ENCODE results near the gene SGCD.

SGCD gene

DNA sequence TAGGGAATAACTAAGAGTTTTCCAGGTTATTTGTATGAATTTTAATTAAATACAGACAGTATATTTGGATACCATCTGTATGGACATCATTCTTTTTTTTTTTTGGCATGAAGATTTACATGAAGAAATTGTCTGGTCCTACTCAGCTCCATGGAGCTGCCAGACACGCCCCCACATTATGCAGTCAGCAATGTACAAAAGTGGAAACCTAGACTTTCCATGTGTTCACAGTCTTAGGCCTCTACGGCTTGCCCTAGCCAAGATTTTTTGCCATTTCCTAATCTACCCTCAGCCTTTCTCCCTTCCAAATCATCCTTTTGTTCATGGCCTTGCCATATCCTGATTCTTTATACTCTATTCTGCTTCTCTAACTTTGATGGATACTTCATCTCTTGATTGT, 207.1 kb downstream of the SGCD start:
- intact Hi-C loops (cut with DNase I): no loop called here
- peak in 3 of 10 donors; percentile 7 to 71 (median 17) for DNase-seq

DNA sequence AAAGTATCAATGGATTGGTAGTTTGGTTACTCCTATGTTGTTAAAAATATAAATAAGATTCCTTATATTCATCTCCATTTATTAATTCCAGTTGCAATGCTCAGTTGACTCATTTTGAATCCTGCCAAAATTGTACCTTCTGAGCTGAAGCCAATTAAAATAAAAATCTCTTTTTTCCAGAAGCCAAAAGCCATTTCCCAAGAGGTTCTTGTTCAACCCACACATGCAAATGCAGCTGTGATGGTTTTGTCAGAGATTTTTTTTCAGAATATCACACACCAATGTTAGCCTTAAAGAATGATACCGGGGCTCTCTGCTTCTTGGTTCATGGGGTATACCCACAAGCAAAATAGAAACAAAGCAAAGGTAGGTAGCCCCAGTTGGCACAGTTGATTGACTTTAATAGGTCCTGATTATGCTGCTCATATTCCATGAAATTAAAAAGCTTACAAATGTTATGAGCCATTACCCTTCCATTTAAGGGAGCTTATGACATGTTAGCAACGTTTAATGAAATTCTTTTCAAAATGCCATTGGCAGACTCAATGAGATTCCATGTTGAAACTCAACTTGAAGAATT, 208.0 kb downstream of the SGCD start:
- no peak for DNase-seq
- intact Hi-C loops (cut with DNase I): no loop called here

DNA sequence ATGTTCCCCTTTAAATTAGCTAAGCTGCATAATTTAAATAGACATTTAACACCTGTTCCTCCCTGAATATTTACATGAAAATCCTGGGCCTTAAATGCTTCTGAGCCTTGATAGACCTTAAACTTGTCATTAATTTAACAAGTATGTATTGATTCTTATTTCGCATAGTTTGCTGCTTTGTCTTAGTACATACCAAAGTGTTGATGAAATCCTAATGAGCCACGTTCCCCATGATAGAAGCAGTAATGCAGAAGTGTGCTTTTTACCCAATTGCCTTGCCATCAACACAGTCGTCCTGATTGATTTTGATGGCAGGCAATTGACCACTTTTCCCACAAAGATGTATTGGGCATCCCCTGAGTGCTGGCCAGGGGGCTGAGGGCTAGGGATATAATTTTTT, 213.5 kb downstream of the SGCD start:
- intact Hi-C loops (cut with DNase I): no loop called here

DNA sequence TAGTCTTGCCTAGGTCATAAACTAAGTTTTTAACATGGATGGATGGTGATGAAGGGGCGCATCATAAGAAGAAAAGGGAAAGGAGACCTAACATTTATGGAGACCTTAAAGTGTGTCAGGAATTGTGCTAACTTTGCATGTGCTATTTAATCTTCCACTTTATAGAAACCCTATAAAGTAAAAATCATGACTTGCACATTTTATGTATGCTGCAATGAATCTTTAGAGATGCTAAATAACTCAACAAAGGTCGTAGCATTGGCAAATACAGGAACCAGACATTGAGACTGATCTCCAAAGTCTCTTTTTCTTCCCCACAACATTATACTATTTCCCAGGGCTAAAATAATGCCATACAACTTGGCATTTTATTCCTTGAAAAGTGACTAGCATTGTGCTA, 214.6 kb downstream of the SGCD start:
- DNase-seq: no peak
- intact Hi-C loops (cut with DNase I): no loop called here

More for the DNA sequence above, 213.5 kb downstream of the SGCD start:
- no peak for DNase-seq

DNA sequence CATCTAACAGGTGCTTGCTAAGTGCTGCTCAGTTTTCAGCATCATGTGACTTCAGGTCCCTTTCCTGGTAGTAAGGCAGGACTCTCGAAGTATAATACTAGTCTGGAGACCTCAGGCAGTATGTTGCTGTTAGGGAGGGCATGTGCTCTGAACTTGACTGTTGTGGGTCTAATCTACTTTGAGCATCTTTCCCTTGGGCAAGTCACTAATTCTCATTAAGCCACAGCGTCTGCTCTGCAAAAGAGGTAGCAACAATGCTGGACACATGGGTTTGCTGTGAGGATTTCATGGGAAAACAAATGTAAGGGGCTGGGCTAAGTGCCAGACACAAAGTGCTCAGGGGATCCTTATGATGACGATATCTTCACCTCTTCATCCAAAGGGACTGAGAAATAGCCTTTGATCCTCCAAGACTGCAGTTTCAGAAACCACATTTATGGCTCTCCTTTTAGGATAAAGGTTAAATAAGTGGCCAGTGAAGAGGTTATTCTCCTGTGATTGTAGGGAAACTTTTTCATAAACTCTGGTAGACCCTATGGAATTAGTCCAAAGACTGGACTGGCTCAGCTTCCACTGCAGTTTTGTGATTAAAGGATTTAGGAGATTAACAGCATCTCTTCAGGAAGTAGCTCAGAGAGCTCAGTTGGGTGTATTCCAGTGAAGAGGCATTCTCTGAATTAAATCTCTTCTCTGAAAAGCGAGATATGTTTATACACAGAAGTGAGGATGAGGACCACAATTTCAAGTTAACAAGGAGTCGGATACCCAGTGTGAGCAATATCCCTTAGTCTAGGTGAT, 216.6 kb downstream of the SGCD start:
- intact Hi-C loops (cut with DNase I): no loop called here
- DNase-seq: no peak

DNA sequence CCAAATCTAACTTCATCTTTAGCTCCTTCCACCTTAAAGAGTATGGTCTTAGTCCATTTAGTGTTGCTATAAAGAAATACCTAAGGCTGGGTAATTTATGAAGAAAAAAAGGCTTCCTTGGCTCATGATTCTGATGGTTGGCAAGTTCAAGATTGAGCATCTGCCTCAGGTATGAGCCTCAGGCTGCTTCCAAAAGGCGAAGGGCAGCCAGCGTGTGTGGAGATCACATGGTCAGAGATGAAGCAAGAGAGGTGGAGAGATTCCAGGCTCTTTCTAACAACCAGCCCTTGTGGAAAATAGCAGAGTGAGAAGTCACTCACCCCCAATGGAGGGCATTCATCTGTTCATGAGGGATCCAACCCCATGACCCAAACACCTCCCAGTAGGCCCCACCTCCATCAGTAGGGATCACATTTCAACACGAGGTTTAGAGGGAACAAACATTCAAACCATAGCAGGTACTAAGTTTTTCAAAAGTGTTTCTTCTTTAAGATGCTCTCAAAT, 225.9 kb downstream of the SGCD start:
- intact Hi-C loops (cut with DNase I): no loop called here
- no peak for DNase-seq

DNA sequence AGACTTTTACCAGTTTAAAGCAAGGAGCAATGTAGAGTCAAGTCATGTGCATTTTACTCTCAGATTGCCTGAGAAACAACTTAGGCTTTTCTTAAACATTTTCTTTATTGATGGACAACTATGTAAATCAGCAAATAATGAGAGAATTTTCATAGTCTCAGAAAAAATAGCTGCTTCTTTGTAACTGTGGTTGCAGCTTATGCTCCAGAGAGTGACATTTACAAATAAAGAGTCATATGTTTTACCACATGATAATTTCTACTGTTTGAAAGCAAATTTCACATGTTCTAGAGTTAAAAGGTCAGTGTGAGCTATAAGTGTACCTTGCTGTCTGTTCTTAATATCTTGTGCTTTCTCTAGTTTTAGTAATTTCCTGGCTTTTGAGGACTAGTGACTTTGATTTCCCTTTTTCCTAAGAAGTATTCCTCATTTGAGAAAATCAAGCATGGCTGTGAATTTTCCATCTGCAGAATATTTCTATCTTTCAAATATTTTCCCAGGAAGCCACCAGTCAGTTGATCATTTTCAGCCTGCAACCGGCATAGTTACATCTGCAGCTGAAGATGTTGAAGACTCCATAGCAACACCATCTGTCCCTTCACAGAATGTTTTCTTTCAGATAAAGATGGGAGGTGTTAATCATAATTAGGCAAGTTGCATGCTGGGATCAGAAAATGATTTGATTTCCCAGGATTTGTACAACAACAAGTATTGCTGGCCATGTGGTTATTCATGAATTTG, 229.9 kb downstream of the SGCD start:
- DNase-seq: no peak
- intact Hi-C loops (cut with DNase I): no loop called here

DNA sequence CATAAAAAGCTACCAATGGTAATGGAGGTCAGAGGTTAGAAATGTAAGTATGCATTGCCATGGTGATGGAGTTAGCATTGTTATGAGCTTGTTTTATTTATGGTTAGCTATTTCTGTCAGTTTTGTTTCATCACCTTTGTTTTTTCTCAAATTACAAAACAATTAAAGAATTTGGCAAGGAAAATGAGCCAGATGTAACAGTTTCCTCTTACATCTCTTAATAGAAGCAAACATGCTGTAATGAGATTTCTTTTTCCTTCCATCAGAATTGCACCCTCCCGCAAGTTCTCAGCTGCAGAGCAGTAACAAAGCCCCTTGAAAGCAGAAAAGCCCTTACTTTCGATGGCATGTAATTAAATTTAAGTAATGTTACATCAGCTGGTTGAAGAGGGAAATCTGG, 233.0 kb downstream of the SGCD start:
- intact Hi-C loops (cut with DNase I): no loop called here
- DNase-seq: no peak

DNA sequence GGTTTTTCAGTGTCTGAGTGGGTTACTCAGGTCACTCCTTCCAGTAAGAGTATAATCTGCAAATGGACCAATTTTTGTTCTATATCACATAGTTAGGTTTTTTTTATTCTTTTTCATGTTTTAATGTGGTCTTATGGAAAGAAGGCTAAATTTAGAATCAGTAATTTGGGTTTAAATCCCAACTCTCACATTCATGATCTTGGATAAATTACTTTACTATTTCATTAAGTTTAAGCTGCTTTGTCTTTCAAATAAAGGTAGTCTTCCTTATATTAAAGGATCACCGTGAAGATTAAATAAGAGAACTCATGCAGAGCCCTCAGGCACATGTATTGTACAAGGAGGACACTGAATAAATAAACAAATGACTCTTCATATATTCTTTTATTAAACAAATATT, 234.7 kb downstream of the SGCD start:
- intact Hi-C loops (cut with DNase I): no loop called here
- DNase-seq: no peak

DNA sequence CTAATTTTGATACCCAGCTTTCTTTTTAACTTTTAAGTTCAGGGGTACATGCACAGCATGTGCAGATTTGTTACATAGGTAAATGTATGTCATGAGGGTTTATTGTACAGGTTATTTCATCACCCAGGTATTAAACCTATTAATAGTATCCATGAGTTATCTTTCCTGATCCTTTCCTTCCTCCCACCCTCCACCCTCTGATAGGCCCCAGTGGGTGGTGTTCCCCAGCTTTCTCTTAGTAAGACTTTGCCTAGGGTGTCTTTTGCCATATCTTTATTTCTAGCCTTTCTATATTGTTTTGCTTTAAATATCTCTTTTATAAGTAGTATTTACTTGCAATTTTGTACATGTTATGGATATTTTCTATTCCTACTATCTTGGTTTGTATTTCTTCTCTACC, 243.7 kb downstream of the SGCD start:
- intact Hi-C loops (cut with DNase I): no loop called here
- no peak for DNase-seq

DNA sequence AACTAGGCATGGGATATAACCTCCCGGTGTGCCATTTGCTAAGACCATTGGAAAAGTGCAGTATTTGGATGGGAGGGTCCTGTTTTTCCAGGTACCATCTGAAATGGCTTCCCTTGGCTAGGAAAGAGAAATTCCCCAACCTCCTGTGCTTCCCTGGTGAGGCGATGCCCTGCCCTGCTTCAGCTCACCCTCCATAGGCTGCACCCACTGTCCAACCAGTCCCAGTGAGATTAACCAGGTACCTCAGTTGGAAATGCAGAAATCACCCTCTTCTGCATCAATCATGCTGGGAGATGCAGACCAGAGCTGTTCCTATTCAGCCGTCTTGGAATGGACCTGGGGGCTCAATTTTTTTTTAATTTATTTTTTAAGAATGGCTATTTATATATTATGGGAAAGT, 254.8 kb downstream of the SGCD start:
- intact Hi-C loops (cut with DNase I): no loop called here
- DNase-seq: no peak

DNA sequence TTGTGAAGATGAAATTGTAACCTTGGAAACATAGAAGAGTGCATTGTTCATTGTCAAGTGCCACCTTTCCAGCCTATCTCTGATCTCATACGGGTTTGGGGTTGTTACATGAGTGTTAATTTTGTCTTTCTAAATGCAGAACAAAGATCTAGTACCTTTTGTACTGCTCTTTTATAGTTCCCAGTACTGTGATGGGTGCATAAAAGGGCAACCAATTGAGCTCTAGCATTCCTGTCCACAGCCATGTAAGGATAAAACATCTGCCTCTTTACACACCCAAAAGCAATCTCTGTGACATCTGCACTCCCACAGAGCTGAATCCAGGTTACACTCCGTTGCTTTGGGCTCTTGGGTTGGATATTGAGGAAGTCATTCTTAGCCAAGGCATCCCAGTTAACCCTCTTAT, 255.2 kb downstream of the SGCD start:
- intact Hi-C loops (cut with DNase I): no loop called here
- DNase-seq: no peak

DNA sequence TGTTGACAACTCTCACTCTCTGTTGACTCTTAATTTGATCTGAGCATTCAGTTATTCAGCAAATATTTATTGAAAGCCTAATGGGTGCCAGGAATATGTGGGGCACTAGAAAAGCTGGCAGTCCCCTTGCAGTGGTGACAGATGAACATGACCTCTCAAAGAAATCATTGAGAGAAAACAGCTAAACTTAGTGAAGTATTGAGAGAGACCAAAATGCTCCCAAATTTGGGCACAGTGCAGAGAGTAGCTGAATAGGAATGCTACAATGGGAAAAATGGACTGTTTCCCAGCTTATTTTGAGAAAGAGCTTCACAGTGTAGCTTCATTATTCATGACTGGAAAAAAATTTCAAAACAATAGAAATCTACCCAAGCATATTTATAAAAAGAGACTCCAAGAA, 257.9 kb downstream of the SGCD start:
- DNase-seq: no peak
- intact Hi-C loops (cut with DNase I): no loop called here

DNA sequence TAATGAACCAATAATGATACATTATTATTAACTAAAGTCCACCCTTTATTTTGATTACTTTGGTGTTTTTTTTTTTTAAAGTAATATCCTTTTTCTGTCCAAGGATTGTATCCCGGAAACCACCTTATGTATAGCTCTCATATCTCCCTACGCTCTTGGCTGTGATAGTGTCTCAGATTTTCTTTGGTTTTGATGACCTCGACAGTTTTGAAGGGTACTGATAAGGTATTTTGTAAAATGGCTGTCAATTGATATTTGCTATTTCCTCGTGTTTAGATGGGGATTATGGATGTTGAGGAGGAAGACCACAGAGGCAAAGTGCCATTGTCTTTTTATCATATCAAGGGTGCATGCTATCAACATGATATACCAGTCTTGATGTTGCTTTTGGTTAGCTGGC, 259.0 kb downstream of the SGCD start:
- no peak for DNase-seq
- intact Hi-C loops (cut with DNase I): no loop called here

DNA sequence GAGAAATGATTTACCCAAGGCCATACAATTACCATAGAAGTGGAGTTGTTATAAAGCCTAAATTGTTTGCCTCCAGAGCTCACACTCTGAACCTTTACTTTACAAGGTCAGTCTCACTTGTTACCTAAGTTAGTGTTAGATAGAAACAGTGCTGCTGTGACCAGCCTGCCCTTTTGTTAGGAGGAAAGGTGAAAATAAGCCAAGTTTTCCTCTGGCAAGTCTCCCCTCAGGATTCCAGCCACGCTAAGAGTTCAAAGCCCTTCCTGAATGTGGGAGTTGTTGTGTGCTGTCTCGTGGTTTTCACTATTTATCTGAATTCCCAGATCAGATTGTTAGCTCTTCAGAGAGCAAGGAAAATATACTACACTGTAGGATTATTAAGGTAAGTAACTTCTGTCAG, 260.0 kb downstream of the SGCD start:
- intact Hi-C loops (cut with DNase I): no loop called here

DNA sequence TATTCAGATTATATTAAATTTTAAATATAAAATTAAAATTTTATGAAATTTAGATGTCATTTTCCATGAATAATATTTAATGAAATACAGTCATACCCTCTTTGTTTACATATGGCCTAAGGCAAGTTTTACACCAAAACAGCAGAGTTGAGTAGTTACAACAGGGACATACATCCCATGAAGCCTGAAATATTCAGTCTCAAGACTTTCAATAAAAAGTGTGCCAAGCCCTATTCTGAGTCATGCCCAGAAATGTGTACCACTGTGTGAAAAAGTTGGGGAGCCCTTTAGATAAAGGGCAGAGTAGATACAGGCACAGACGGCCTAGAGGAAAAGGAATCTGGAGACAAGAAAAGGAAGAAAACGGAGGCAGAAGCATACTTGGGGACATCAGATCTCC, 261.3 kb downstream of the SGCD start:
- intact Hi-C loops (cut with DNase I): no loop called here

More for the DNA sequence above, 260.0 kb downstream of the SGCD start:
- no peak for DNase-seq

DNA sequence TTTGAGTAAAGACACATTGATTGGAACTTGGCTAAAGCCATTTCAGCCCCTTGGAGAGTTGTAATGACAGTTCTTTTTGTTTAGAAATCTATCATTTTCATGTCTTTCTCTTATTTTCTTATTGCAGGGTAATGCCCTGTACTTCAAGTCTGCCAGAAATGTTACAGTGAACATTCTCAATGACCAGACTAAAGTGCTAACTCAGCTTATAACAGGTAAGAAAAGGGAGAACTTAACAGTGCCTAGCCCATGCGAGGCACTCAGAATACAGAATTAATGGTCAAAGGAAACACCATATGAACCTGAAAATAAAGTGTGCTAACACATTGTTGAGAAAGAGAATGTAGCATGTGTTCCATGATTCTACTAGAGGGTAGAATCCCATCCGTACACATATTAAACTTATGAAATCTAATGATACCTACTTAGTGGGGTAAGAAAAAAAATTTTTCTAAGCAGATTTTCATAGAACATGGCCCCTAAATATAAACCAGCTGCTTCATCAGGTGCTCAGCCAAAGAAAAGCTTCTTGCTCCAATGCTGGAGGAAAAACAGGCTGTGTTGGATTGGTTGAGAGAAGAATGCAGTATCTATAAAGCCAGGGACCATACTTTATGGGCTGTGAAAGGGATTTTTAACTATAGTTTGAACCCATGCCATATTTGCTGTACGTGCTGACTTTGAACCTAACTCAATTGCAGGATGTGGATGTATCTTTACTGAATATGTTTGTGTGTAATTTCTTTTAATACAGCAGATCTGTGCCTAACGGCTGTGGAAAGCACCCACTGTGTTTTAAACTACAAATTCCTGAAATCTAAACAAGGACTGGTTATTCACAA, 262.4 kb downstream of the SGCD start:
- intact Hi-C loops (cut with DNase I): no loop called here
- DNase-seq: no peak

More for the DNA sequence above, 261.3 kb downstream of the SGCD start:
- DNase-seq: no peak

DNA sequence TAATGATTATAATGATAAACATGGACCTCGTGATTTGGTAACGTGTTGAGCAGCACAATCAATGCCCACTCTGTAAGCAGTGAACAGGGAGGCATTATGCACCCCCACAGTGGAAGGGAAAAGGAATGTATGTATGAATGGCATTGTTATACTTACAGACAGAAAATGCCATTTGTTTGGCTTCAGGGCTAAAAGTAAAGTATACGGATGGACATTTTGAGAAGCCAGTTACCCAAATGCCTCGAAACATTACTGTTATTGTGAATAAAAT, 262.9 kb downstream of the SGCD start:
- intact Hi-C loops (cut with DNase I): loop anchor here (10.0 kb wide), 2 partner anchors 95 to 265 kb away; partner anchors contain the start of gene SGCD
- DNase-seq: peak in 4 of 10 donors; percentile 15 to 72 (median 46)

DNA sequence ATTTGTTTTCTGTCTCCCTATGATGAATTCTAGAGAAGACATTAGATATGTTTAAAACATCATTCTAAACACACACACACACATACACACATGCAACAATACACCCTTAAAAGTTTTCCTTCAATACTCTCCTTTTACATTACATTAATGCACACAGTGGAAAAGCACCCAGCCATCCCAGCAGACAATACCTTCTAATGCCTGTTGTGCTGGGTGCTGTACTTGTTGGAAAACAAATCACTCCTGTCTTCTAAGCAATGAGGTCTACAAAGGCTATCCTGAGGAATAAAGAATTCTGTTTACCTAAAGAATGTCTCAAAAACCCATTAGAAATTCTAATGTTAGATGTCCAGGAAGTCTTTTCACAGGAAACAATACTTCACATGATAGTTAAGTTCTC, 264.0 kb downstream of the SGCD start:
- intact Hi-C loops (cut with DNase I): loop anchor here (10.0 kb wide), 2 partner anchors 96 to 266 kb away; partner anchors contain the start of gene SGCD
- DNase-seq: no peak

DNA sequence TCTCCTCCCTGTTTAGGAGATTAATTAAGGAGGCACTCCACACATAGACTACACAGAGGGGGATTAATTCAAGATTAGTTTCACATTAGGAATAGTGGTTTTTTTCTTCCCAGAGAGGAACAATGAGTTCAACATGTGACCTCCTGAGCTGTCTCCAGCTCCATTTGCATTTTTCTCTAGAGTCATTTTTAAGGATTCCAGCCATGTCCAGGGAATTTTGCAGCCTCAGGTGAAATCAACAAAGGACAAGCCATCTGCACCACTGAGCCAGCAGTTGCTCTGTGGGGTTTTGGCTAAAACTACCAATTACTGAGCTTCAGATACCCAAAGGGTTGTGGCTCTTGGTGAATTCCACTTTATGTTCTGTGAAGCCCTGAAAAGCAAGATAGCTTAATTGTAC, 264.7 kb downstream of the SGCD start:
- DNase-seq: no peak
- intact Hi-C loops (cut with DNase I): loop anchor here (10.0 kb wide), 2 partner anchors 97 to 267 kb away; partner anchors contain the start of gene SGCD

DNA sequence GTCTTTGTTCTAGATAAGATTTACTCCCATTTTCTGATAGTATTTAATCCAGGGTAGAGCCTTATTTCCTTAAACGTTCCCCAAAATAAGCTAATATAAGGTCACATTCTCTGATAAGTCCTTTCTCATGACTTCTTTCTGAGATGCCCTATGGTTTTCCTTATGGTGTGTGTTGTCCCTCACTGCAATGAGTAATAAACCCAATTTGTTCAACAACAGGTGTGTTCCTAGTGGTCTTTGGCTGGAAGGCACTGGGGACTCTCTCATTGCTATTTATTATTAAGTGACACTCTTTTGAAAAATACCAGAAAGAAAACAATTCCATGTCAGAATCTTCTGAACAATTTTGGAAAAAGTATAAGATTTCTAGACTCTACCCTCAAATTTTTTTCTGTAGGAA, 266.6 kb downstream of the SGCD start:
- intact Hi-C loops (cut with DNase I): loop anchor here (10.0 kb wide), 2 partner anchors 99 to 269 kb away; partner anchors contain the start of gene SGCD
- DNase-seq: no peak

Data from posterior cingulate gyrus (tissue), 11 donors.